Upper lobe of left lung (tissue), 6 donors: Measurements from ENCODE around the gene ADAMTS8. TPM values are rescaled to one million over a fixed set of nuclear protein-coding genes. Genes with fewer than 3 reads are reported as not detected.
A peak's percentile ranks its signal among the peaks of the same experiment; 100 is the strongest.

Experiments
- ATAC-seq, 2 donors: fragments of 200-7000 bp; cut with Tn5 transposase; one replicate each; pipeline ENCODE4 v1.9.1; 2022; ENCODE audit warnings: mild to moderate bottlenecking in 2 of 2, moderate library complexity in 2 of 2; ENCODE audit not compliant: low FRiP score in 2 of 2
- DNase-seq, 2 donors: peaks; one replicate each; pipeline ENCODE4 v3.0.0-alpha.2; 2019 to 2020
- H3K27ac ChIP-seq, 4 donors: fragments of 200-600 bp; sonication (generic); one replicate each; pipeline ENCODE4 v1.5.1; 2016 to 2019
- H3K27me3 ChIP-seq, 4 donors: fragments of 200-600 bp; sonication (generic); one replicate each; pipeline ENCODE4 v1.5.1; 2017 to 2019
- H3K36me3 ChIP-seq, 4 donors: fragments of 200-600 bp; sonication (generic); one replicate each; pipeline ENCODE4 v1.5.1; 2016 to 2019
- H3K4me1 ChIP-seq, 4 donors: fragments of 200-600 bp; sonication (generic); one replicate each; pipeline ENCODE4 v1.5.1; 2018 to 2019
- H3K4me3 ChIP-seq, 4 donors: fragments of 200-600 bp; sonication (generic); one replicate each; pipeline ENCODE4 v1.5.1; 2017 to 2019; ENCODE audit warnings: mild to moderate bottlenecking in 2 of 4, moderate library complexity in 1 of 4
- H3K9me3 ChIP-seq, 4 donors: fragments of 200-600 bp; sonication (generic); one replicate each; pipeline ENCODE4 v1.5.1; 2018 to 2019
- EP300 ChIP-seq, 4 donors: sonication (generic); formaldehyde crosslinking; IDR thresholded peaks; one replicate each; pipeline ENCODE4 v1.5.1; 2017; ENCODE audit warnings: antibody characterized with exemption in 4 of 4, control low read depth in 2 of 4
- POLR2A ChIP-seq, 4 donors: fragments of 450-650 bp; IDR thresholded peaks; one replicate each; pipeline ENCODE4 v1.5.1; 2016 to 2017; ENCODE audit warnings: antibody characterized with exemption in 4 of 4, mild to moderate bottlenecking in 2 of 4
- POLR2AphosphoS5 ChIP-seq, 2 donors: sonication (generic); formaldehyde crosslinking; IDR thresholded peaks; one replicate each; pipeline ENCODE4 v1.5.1; 2017; ENCODE audit warnings: antibody characterized with exemption in 2 of 2
- WGBS, 2 donors: methylation state at CpG; one replicate each; pipeline ENCODE4 v1.1.5; 2017 to 2018; 5-methylcytosine and 5-hydroxymethylcytosine counted together
- total RNA-seq, 6 donors: library from RNA; depleted of rRNA in 4 of 6; stranded (reverse); fragments of >200 nt in 4 of 6; gene quantifications; one replicate each; pipeline versions ENCODE4 v1.1.0 to v1.2.1, GENCODE V29; 2016 to 2021
- TF ChIP-seq, protein P1 (sequence below), 6 experiments: fragments of 450-650 bp in 4 of 6; fragments of 200-600 bp in 2 of 6; sonication (generic) in 2 of 6; IDR thresholded peaks; one replicate each; pipeline ENCODE4 v1.5.1; 2016 to 2019; ENCODE audit warnings: antibody characterized with exemption in 6 of 6
- donor health status: DM: no; HTN: no; CAD: no; lungs with moderate emphysema.
- donor health status: DM: no; HTN: yes; CAD: no; lungs with severe emphysema.

The ADAMTS8 gene
- total RNA-seq, 6 donors from 2014 or later = 13.0 to 52.3 (median 21.5) TPM

DNA sequence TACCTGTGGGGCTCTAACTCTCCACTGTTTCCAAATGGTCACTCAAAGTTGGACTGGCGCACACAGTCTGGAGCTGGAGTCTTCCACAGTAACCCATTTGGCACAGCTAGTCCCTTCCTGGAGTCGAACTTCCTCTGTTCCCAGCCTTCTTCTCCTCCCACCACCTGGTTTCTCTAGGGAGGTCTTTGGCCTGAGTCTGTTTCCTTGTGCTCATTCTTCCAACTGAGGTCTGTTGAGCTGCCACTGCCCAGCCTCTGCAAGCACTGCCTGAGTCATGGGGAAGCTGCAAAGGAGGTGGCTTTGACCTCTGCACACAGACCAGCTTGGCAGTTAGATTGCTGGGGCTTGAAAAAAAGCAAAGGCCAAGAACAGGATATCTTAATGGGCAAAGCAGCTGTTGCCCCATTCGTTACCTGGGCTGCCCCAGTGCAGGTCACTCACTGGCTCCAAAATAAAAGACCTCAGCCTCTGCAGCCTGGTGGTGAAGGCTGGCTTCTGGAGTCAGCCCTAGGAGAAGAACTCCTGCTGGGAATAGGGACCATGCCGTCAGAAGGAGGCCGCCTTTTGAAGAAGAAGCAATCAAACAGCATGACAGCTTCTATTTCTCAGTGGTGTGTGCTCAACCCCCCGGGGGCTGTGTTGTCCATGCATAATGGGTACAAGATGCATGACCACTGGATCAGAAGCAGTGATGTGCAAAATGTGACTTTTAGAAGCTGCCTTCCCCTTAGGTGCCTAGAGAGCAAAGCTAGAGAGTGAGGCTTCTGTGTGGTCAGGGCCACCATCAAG, 23.0 kb upstream of the ADAMTS8 start:
- H3K4me3 ChIP-seq = peak overlapping the region in 3 of 4 donors; percentile 54 to 68 (median 63)
- DNase-seq (no peak), ATAC-seq (peak in 1 of 2 donors; percentile 26)
- H3K36me3 ChIP-seq = no peaks in the 10 kb centered on the region
- peaks cover 8 to 31% (median 17%) of the 10 kb centered on the region in 4 donors for H3K4me1 ChIP-seq
- no peaks in the 10 kb centered on the region for H3K9me3 ChIP-seq
- H3K27me3 ChIP-seq = peaks cover 0 to 17% (median 1%) of the 10 kb centered on the region in 4 donors
- TF ChIP-seq EP300 (IDR thresholded peaks at IDR 0.05) = no peak
- H3K27ac ChIP-seq = peak overlapping the region; percentile 38 to 54 (median 42)
- 69 to 79% methylated on average over 6 of the region's 6 CpGs for WGBS, 2 donors

DNA sequence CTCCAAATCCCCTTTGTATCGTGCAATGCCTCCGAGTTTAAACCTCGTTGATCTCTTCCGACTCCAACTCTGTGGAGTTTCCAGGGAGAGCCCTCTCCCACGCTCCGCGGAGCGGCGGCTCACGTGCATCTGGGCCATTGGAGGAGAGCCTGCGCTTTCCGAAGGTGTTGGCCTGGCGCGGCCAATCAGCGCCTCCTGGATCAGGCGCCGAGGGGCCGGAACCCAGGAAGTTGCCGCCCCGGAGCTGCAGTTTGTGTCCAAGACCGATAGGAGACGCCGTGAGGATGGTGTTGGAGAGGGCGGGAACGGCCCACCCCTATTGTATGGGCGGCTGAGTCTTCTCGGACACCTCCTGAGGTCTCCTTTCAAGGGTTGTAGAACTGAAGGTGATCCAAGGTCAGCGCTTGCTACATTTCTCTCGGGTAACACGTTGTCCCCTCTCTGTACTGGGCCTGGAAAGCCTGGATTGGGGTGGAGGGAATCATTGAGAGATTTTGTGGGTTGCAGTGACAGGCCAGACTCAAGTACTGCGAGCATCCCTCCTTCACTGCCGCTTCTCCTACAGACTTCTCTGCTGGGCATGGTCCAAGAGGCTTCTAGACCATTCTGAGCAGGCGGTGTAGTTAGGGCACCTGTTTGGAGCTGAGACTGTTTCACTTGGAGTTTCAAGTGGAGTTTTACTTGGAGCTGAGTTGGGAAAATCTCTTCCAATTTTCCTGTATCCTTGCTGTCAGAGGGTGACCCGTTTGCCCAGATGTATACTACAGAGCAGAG, 21.8 kb upstream of the ADAMTS8 start:
- peak; percentile 77 to 82 for ATAC-seq
- Histone ChIP-seq H3K27me3 (peaks cover 0 to 17% (median 1%) of the 10 kb centered on the region in 4 donors), H3K4me1 (peaks cover 8 to 24% (median 14%) of the 10 kb centered on the region in 4 donors), H3K36me3 (no peaks in the 10 kb centered on the region), H3K9me3 (no peaks in the 10 kb centered on the region), H3K27ac (peak overlapping the region; percentile 52 to 82 (median 76)), H3K4me3 (peak overlapping the region in 3 of 4 donors; percentile 54 to 68 (median 63))
- TF ChIP-seq POLR2AphosphoS5 (IDR thresholded peaks at IDR 0.05) (peak in 1 of 2 donors; percentile 55), EP300 (IDR thresholded peaks at IDR 0.05) (no peak), POLR2A (IDR thresholded peaks at IDR 0.05) (peak in 1 of 4 donors; percentile 45)
- TF ChIP-seq, protein P1, sequence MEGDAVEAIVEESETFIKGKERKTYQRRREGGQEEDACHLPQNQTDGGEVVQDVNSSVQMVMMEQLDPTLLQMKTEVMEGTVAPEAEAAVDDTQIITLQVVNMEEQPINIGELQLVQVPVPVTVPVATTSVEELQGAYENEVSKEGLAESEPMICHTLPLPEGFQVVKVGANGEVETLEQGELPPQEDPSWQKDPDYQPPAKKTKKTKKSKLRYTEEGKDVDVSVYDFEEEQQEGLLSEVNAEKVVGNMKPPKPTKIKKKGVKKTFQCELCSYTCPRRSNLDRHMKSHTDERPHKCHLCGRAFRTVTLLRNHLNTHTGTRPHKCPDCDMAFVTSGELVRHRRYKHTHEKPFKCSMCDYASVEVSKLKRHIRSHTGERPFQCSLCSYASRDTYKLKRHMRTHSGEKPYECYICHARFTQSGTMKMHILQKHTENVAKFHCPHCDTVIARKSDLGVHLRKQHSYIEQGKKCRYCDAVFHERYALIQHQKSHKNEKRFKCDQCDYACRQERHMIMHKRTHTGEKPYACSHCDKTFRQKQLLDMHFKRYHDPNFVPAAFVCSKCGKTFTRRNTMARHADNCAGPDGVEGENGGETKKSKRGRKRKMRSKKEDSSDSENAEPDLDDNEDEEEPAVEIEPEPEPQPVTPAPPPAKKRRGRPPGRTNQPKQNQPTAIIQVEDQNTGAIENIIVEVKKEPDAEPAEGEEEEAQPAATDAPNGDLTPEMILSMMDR (IDR thresholded peaks at IDR 0.05) = peak; percentile 41 to 70 (median 51)
- DNase-seq = peak; percentile 63 to 92
- WGBS, 2 donors = 33 to 58% methylated on average over 12 to 25 of the region's 34 CpGs

DNA sequence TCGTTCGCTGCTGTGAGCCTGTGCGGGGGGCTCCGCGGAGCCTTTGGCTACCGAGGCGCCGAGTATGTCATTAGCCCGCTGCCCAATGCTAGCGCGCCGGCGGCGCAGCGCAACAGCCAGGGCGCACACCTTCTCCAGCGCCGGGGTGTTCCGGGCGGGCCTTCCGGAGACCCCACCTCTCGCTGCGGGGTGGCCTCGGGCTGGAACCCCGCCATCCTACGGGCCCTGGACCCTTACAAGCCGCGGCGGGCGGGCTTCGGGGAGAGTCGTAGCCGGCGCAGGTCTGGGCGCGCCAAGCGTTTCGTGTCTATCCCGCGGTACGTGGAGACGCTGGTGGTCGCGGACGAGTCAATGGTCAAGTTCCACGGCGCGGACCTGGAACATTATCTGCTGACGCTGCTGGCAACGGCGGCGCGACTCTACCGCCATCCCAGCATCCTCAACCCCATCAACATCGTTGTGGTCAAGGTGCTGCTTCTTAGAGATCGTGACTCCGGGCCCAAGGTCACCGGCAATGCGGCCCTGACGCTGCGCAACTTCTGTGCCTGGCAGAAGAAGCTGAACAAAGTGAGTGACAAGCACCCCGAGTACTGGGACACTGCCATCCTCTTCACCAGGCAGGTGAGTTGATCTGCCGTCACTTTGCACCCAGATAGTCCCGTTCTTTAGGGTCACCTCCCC, 21.0 kb upstream of the ADAMTS8 start:
- peak in 1 of 4 donors; percentile 36 for TF ChIP-seq POLR2A (IDR thresholded peaks at IDR 0.05)
- TF ChIP-seq, protein P1 (IDR thresholded peaks at IDR 0.05) = no peak
- no peak for TF ChIP-seq EP300 (IDR thresholded peaks at IDR 0.05)
- Histone ChIP-seq H3K9me3 (no peaks in the 10 kb centered on the region), H3K36me3 (no peaks in the 10 kb centered on the region), H3K27ac (peak overlapping the region; percentile 52 to 82 (median 76)), H3K4me1 (peaks cover 8 to 24% (median 14%) of the 10 kb centered on the region in 4 donors), H3K4me3 (peak overlapping the region; percentile 50 to 68 (median 58)), H3K27me3 (peaks cover 0 to 17% (median 1%) of the 10 kb centered on the region in 4 donors)
- DNase-seq = peak in 1 of 2 donors; percentile 89
- WGBS, 2 donors = 3 to 20% methylated on average over 2 to 56 of the region's 64 CpGs
- ATAC-seq = peak in 1 of 2 donors; percentile 43

DNA sequence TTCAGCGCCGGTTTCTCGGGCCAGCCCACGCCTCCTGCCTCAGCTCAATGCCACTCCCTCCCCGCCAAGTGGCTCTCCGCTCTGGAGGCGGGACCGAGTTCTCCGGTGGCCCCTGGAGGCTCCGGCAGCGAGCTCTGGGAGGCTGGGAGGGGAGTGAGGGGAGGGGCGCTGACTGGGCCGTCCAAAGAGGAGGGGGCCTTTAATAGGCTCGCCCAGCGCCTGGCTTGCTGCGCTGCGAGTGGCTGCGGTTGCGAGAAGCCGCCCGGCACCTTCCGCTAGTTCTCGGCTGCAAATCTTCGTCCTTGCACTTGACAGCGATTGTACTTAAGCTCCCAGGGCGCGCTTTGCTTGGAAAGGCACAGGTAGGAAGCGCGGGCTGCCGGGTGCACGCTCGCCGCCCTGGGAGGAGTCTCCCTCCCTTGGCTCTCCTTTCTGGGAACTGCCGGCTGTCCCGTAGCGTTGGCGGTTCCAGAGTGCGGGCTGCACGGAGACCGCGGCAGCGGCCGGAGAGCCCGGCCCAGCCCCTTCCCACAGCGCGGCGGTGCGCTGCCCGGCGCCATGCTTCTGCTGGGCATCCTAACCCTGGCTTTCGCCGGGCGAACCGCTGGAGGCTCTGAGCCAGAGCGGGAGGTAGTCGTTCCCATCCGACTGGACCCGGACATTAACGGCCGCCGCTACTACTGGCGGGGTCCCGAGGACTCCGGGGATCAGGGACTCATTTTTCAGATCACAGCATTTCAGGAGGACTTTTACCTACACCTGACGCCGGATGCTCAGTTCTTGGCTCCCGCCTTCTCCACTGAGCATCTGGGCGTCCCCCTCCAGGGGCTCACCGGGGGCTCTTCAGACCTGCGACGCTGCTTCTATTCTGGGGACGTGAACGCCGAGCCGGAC, 20.3 kb upstream of the ADAMTS8 start, which contains the start of gene ADAMTS15:
ADAMTS15 (plus strand) TSS at position 230 of the 894 bp plus-strand sequence; CDS start at position 559, 329 bp downstream.
- WGBS, 2 donors = 0 to 2% methylated on average over 31 to 38 of the region's 75 CpGs
- Histone ChIP-seq H3K27ac (peak within 1 kb of the TSS; percentile 52 to 82 (median 76)), H3K9me3 (no peaks in the 10 kb centered on the region), H3K4me1 (peaks cover 8 to 24% (median 14%) of the 10 kb centered on the region in 4 donors), H3K27me3 (peaks cover 0 to 17% (median 1%) of the 10 kb centered on the region in 4 donors), H3K4me3 (peak within 1 kb of the TSS; percentile 50 to 68 (median 58)), H3K36me3 (no peaks in the 10 kb centered on the region)
- TF ChIP-seq POLR2A (IDR thresholded peaks at IDR 0.05) (peak in 3 of 4 donors; percentile 16 to 65 (median 53)), EP300 (IDR thresholded peaks at IDR 0.05) (no peak), POLR2AphosphoS5 (IDR thresholded peaks at IDR 0.05) (peak in 1 of 2 donors; percentile 24)
- TF ChIP-seq, protein P1 (IDR thresholded peaks at IDR 0.05) = no peak
- ATAC-seq (peak; percentile 87 to 91), DNase-seq (peak; percentile 81 to 91)
